Adrenal gland (tissue), 5 donors: ENCODE results near the gene AMDHD2.

ENCODE experiments used
- POLR2A ChIP-seq, 2 donors: fragments of 450-650 bp; IDR thresholded peaks; one replicate each; pipeline ENCODE4 v1.6.1; 2017; ENCODE audit warnings: antibody characterized with exemption in 2 of 2, mild to moderate bottlenecking in 2 of 2, moderate library complexity in 1 of 2
- TF ChIP-seq, protein P1 (sequence below), 6 experiments: fragments of 450-650 bp in 4 of 6; fragments of 200-600 bp in 2 of 6; sonication (generic) in 1 of 6; IDR thresholded peaks; 1 replicate in 5 of 6; 2 replicates in 1 of 6; pipeline versions ENCODE4 v1.5.1 to v1.8.0; 2016 to 2021; ENCODE audit warnings: antibody characterized with exemption in 6 of 6, mild to moderate bottlenecking in 2 of 6, moderate library complexity in 1 of 6
- donor health status: DM: no; HTN: no; CAD: no.

DNA sequence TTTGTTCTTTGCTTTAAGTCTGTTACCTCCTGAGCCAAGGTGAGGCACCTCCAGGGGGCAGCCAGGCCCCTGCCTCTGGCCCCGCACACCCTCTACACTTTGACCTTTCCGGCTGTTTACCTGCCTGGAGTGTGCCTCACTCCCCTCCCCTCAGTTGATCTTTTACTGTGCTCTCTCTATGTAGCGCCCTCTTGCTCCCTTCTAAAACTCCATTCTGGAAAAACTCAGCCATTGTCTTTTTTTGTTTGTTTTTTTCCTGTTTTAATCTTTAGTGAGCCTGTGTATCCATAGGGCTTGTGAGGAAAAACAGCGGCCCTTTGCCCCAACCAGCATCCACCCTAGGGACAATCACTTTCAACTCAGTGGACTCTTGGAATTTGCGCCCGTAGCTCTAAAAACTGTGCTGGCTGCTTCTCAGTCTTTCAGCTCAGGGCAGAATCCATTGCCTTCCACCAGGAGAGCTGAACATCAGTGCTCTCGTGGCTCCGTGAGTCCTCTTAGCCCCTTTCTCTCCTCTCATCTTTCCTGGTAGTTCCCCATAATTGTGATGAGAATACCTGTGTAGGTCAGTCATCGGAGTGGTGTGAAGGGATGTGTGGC is 4.3 kb downstream of the AMDHD2 start:
- TF ChIP-seq POLR2A (IDR thresholded peaks at IDR 0.05), result no peak
- TF ChIP-seq, protein P1, sequence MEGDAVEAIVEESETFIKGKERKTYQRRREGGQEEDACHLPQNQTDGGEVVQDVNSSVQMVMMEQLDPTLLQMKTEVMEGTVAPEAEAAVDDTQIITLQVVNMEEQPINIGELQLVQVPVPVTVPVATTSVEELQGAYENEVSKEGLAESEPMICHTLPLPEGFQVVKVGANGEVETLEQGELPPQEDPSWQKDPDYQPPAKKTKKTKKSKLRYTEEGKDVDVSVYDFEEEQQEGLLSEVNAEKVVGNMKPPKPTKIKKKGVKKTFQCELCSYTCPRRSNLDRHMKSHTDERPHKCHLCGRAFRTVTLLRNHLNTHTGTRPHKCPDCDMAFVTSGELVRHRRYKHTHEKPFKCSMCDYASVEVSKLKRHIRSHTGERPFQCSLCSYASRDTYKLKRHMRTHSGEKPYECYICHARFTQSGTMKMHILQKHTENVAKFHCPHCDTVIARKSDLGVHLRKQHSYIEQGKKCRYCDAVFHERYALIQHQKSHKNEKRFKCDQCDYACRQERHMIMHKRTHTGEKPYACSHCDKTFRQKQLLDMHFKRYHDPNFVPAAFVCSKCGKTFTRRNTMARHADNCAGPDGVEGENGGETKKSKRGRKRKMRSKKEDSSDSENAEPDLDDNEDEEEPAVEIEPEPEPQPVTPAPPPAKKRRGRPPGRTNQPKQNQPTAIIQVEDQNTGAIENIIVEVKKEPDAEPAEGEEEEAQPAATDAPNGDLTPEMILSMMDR (IDR thresholded peaks at IDR 0.05), result no peak
